GM18511 (cell line): Measurements from ENCODE around the gene MBD2.

Experiments
- ATAC-seq: cut with Tn5 transposase; IDR thresholded peaks from one replicate; pipeline ENCODE4 v1.9.1; 2021; ENCODE audit warnings: mild to moderate bottlenecking, moderate library complexity; ENCODE audit not compliant: unreplicated experiment

MBD2 gene

GRCh38 chr18:54203914-54204313 is 20.6 kb downstream of the MBD2 start:
- peak; percentile 69 for ATAC-seq

DNA sequence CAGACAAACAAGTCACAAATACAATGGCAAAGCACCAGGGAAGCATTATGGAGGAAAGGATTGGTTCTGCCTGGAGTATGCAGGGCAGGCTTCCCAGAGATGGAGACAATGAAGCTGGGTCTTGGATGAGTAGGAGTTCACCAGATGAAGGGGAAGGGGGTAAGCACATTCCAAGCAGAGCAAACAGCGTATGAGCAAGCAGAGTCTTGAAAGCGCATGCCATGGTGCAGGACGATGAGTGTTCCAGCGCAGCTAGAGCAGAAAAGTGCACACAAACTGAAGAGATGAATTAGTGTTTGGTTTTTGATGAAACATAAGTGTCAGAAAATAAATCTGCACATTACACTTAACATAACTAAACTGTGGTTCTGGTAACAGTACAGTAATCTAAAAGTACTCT is 21.6 kb downstream of the MBD2 start:
- no peak for ATAC-seq

DNA sequence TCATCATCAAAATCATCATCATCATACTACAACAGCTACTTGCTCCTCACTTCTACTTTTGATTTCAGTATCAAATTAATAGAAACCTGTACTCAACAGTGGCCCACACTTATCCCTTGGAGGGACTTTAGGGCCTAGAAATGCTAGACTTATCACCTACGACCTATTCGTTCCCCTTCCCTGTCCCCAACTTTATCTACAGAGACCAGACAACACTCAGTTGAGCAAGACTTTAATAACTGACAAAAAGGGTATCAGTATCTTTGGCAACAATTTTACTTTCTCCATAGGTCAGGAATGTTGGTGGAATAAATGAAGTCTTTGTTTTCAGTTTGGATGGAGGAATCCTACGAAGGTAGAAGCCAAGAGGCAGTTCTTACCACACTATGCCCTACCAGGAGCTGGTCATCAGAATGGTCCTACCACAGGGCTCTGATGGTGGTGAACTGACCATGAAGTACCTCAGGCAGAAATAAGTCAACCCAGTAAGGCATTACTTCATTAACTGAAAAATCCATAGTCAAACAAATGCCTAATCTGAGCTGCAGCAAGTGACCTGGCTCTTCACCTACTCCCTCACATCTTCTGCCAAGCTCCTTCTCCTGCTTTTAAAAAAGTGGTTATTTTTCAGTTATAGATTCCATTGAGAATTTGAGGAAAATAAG is 26.6 kb downstream of the MBD2 start:
- ATAC-seq: no peak

DNA sequence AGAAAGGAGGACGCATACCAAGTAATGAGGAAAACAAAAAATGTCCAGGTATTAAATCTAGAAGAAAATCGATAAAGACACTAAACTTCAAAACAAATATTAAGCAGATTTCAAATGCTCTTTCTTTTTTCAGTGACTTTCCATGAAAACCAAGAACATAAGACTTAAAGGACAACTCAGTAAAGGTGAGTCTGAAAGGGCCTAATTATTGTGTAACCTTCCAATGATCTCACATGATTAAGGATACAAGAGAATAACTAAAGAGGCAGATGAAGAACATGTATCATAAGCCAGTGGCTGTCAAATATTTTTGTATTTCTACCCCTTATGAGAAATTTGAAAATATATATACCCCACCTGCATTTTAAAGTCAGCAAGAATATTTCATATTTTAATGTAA is 30.7 kb downstream of the MBD2 start:
- no peak for ATAC-seq

GRCh38 chr18:54192900-54193299 is 31.6 kb downstream of the MBD2 start:
- no peak for ATAC-seq

- no peak for ATAC-seq
Measured at GRCh38 chr18:54192415-54192814, 32.1 kb downstream of the MBD2 start.

DNA sequence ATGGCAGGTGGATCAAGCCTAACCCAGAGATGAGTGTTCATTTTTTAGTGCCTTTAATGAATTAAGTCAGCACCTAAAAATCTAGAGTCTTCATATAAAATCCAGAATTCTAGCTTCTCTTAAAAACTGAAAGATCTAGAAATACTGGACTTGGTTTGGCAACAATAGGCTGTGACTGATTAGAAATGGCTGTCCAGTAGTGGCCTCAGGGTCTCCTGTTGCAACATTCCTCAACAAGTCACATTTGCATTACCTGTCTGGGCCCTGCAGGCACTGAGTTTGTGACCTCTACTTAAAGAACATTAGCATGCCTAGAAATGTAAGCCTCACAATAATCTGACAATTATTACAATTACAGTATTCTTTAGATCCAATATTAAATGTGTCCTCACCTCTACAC is 33.1 kb downstream of the MBD2 start:
- no peak for ATAC-seq

GRCh38 chr18:54187372-54187771 is 37.1 kb downstream of the MBD2 start:
- ATAC-seq: no peak

- peak; percentile 40 for ATAC-seq
Measured at GRCh38 chr18:54184836-54185235, 39.6 kb downstream of the MBD2 start.

DNA sequence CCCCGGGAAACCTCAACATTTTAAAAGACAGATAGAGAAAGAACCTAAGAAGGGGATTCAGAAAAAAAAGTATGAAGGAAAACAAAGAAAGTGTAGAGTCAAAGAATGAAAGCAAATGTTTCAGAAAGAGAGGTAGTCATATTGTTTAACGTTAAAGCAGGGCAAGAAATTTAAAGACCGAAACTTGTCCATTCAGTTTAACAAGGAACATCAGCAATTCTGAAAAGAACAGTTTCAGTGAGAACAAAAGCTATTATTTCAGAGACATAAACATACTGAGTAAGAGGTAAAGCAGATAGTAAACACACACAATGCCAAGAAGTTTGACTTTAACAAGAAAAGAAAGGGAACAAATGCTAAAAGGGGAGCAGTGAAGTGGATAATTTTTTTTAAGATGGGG is 41.1 kb downstream of the MBD2 start:
- no peak for ATAC-seq

GRCh38 chr18:54181856-54182602 is 42.4 kb downstream of the MBD2 start:
- peak; percentile 64 for ATAC-seq

DNA sequence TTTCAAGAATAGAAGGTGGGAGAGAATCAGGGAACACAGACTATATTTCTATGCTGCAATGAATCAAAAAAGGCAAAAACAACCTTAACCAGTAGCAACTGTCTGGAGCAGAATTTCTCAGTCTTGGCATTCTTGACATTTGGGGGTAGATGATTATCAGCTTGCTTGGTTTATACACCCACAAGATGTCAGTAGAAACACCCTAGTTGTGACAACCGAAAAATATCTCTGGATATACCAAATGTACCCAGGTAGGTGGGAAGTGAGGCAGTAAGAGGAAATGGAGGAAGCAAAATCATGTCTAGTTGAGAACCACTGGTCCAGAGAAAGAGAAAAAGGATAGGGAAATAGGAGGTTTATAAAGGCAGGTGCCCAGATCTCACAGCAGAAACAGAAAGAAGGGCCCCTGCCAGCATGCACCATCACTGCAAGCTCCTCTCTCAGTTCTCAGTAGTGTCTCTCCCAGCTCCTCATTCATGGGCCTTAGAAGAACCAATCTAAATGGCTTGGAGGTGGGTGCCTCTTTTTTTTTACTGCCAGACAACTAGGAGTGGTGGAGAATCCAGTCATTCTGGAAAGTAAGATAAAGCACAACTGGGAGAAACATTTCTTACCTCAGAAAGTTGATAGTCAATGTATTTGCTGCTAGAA is 50.4 kb downstream of the MBD2 start:
- peak; percentile 74 for ATAC-seq

GRCh38 chr18:54173250-54173649 is 51.2 kb downstream of the MBD2 start:
- no peak for ATAC-seq

GRCh38 chr18:54169431-54170403 is 54.8 kb downstream of the MBD2 start:
- no peak for ATAC-seq

GRCh38 chr18:54165450-54165849 is 59.0 kb downstream of the MBD2 start:
- no peak for ATAC-seq

DNA sequence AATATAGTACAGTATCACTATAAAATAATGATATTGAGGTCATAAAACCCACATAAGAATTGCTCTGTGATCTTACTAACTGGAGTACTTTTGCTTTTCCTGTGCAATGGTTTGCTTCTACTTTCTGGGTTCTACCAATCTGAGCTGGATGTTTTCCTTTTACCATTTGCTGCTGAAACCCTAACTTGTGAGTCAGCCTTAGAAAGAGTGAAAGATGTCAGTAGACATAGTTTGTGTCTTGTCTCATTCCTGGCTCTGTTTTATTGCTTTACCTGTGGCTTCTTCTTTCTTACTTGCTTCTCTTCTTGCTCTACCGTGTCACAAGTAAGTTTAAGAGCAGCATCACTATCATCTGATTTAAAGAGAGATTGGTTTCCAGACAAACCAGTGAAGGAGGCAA is 61.0 kb downstream of the MBD2 start:
- ATAC-seq: no peak

GRCh38 chr18:54162431-54162830 is 62.0 kb downstream of the MBD2 start:
- ATAC-seq: no peak

GRCh38 chr18:54161267-54161666 is 63.2 kb downstream of the MBD2 start:
- ATAC-seq: no peak

- no peak for ATAC-seq
Measured at GRCh38 chr18:54159906-54160305, 64.6 kb downstream of the MBD2 start.

DNA sequence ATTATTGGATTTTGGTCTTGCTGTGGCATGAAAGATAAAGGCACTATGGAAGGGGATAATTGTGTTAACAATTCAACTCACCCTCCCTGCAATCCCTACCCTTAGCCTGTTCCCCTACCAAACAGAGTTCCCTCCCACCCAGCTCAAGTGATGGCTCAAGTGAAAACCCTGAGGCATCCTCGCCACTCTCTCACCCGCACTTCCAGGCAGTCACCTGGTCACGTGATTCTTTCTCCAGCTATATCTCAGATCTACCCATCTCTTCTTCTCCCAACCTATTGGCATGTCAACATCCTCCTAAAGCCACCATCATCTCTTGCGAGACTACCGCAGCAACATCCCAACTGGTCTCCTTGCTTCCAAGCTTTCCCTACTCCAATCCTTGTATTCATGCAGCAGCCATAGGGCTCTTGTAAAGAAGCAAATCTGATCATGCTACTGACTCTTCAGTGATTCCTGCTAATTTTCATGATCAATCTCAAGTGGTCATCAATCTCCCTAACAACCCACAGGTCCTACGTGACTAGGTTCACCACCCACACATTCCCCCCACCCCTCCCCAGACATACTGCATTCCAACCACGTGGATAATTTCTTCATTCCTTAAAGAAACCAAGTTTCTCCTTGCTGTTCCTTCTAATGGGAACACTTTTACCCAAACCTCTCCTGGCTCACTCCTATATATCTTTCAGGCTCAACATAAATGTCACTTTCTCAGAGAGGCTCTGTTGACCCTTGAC is 66.7 kb downstream of the MBD2 start:
- no peak for ATAC-seq
